IMR-90 (cell line): ENCODE measurements around the gene INPP5A. TPM values are rescaled to one million over a fixed set of nuclear protein-coding genes. Genes with fewer than 3 reads are reported as not detected.

Experiments
- ATAC-seq: fragments of 200-7000 bp; cut with Tn5 transposase; 2 replicates; pipeline ENCODE4 v1.9.1; 2020; ENCODE audit warnings: low read depth, mild to moderate bottlenecking, moderate library complexity
- BruUV-seq: library from RNA; stranded (reverse); fragments of 400-500 nt; replicated peaks from 2 replicates; lab custom pipeline; 2021; lab: Mats Ljungman, UMichigan
- CTCF ChIA-PET: fragments of 300-600 bp; formaldehyde crosslinking; extraction: SDS; loops from one replicate; lab custom pipeline; 2021; ENCODE audit warnings: antibody characterized with exemption; lab: Yijun Ruan, JAX
- POLR2A ChIA-PET: fragments of 300-600 bp; sonication (Branson Sonifier 250); formaldehyde crosslinking; loops from one replicate; lab custom pipeline; 2022; ENCODE audit warnings: antibody characterized with exemption; ENCODE audit not compliant: unreplicated experiment; lab: Charles Lee
- DNase-seq: peaks from one replicate; pipeline ENCODE4 v3.0.0; 2013
- H2AFZ ChIP-seq: replicated peaks from 2 replicates; pipeline ENCODE3; 2013; ENCODE audit warnings: low read length, mild to moderate bottlenecking; ENCODE audit not compliant: poor library complexity
- H2AK5ac ChIP-seq: 2 replicates; pipeline ENCODE4 v1.6.1; 2013; ENCODE audit warnings: low read depth, low read length, inconsistent platforms
- H2AK9ac ChIP-seq: replicated peaks from 2 replicates; pipeline ENCODE3; 2013; ENCODE audit warnings: mild to moderate bottlenecking, low read depth, low read length, moderate library complexity; ENCODE audit not compliant: poor library complexity
- H2BK120ac ChIP-seq: 2 replicates; pipeline ENCODE4 v1.6.1; 2013; ENCODE audit warnings: low read depth, low read length, inconsistent platforms
- H2BK15ac ChIP-seq: 3 replicates; pipeline ENCODE4 v1.6.1; 2013; ENCODE audit warnings: low read depth, low read length, inconsistent platforms
- H2BK20ac ChIP-seq: 2 replicates; pipeline ENCODE4 v1.6.1; 2013; ENCODE audit warnings: low read depth, mild to moderate bottlenecking, inconsistent platforms, low read length, moderate library complexity
- H2BK5ac ChIP-seq: 2 replicates; pipeline ENCODE4 v1.6.1; 2013; ENCODE audit warnings: mild to moderate bottlenecking, low read depth, low read length, inconsistent platforms; ENCODE audit not compliant: poor library complexity, severe bottlenecking
- H3K14ac ChIP-seq: replicated peaks from 2 replicates; pipeline ENCODE4 v1.6.1; 2013; ENCODE audit warnings: low read depth, low read length, inconsistent platforms
- H3K18ac ChIP-seq: 2 replicates; pipeline ENCODE4 v1.6.1; 2013; ENCODE audit warnings: low read depth, low read length, control low read depth
- H3K23ac ChIP-seq: 2 replicates; pipeline ENCODE4 v1.6.1; 2013; ENCODE audit warnings: low read depth, low read length, inconsistent platforms
- H3K27ac ChIP-seq: 2 replicates; pipeline ENCODE4 v1.5.1; 2013; ENCODE audit warnings: mild to moderate bottlenecking, control low read depth, low read length; ENCODE audit not compliant: insufficient read depth
- H3K27me3 ChIP-seq: 2 replicates; pipeline ENCODE4 v1.6.1; 2013; ENCODE audit warnings: low read length; ENCODE audit not compliant: control insufficient read depth, insufficient read depth
- H3K36me3 ChIP-seq: 2 replicates; pipeline ENCODE4 v1.6.1; 2013; ENCODE audit warnings: low read length, mixed read lengths; ENCODE audit not compliant: control insufficient read depth, insufficient read depth
- H3K4ac ChIP-seq: 2 replicates; pipeline ENCODE4 v1.6.1; 2013; ENCODE audit warnings: low read depth, low read length, inconsistent platforms
- H3K4me1 ChIP-seq: 2 replicates; pipeline ENCODE4 v1.6.1; 2013; ENCODE audit warnings: low read length, mixed read lengths; ENCODE audit not compliant: control insufficient read depth, insufficient read depth
- H3K4me2 ChIP-seq: 2 replicates; pipeline ENCODE4 v1.6.1; 2013; ENCODE audit warnings: low read depth, mild to moderate bottlenecking, control low read depth, low read length, moderate library complexity
- H3K4me3 ChIP-seq: 2 replicates; pipeline ENCODE4 v1.5.1; 2013; ENCODE audit warnings: low read depth, mild to moderate bottlenecking, control low read depth, low read length, moderate library complexity; ENCODE audit not compliant: insufficient read depth
- H3K56ac ChIP-seq: 2 replicates; pipeline ENCODE4 v1.6.1; 2013; ENCODE audit warnings: low read length, inconsistent platforms; ENCODE audit not compliant: insufficient read depth; ENCODE audit errors: extremely low read depth
- H3K79me1 ChIP-seq, 2 experiments: 2 replicates each; pipeline ENCODE4 v1.6.1; 2013; ENCODE audit warnings: low read length in 2 of 2, inconsistent platforms in 1 of 2, low read depth in 1 of 2
- H3K9ac ChIP-seq: 2 replicates; pipeline ENCODE4 v1.6.1; 2013; ENCODE audit warnings: low read depth, low read length, control low read depth
- H3K9me1 ChIP-seq: 2 replicates; pipeline ENCODE4 v1.6.1; 2013; ENCODE audit warnings: low read length, inconsistent platforms; ENCODE audit not compliant: insufficient read depth
- H3K9me3 ChIP-seq: 2 replicates; pipeline ENCODE4 v1.6.1; 2013; ENCODE audit warnings: low read length; ENCODE audit not compliant: control insufficient read depth, insufficient read depth
- H4K20me1 ChIP-seq: 2 replicates; pipeline ENCODE4 v1.6.1; 2013; ENCODE audit warnings: low read length, inconsistent platforms; ENCODE audit not compliant: insufficient read depth
- H4K5ac ChIP-seq: 2 replicates; pipeline ENCODE4 v1.6.1; 2013; ENCODE audit warnings: mild to moderate bottlenecking, low read depth, low read length, control low read depth
- H4K8ac ChIP-seq, 2 experiments: 2 replicates each; pipeline ENCODE4 v1.6.1; 2013; ENCODE audit warnings: low read depth in 2 of 2, low read length in 2 of 2, control low read depth in 1 of 2, inconsistent platforms in 1 of 2
- H4K91ac ChIP-seq: 2 replicates; pipeline ENCODE4 v1.6.1; 2013; ENCODE audit warnings: low read depth, low read length, inconsistent platforms; ENCODE audit not compliant: insufficient read depth
- BHLHE40 ChIP-seq: fragments of 150-350 bp; IDR thresholded peaks from 2 replicates; pipeline ENCODE4 v1.6.1; 2016; ENCODE audit warnings: mild to moderate bottlenecking, low read depth, low read length
- CEBPB ChIP-seq: IDR thresholded peaks from 2 replicates; pipeline ENCODE4 v1.6.1; 2012; ENCODE audit warnings: low read depth, low read length, improper control_type of control experiment
- CHD1 ChIP-seq: IDR thresholded peaks from 2 replicates; pipeline ENCODE4 v1.6.1; 2012; ENCODE audit warnings: low read depth, low read length, improper control_type of control experiment
- CTCF ChIP-seq: conservative IDR thresholded peaks from 2 replicates; pipeline ENCODE4 v1.5.1; 2012; ENCODE audit warnings: mild to moderate bottlenecking, low read depth, low read length, improper control_type of control experiment
- ELK1 ChIP-seq: fragments of 150-350 bp; IDR thresholded peaks from 2 replicates; pipeline ENCODE4 v1.6.1; 2016; ENCODE audit warnings: low read depth, mild to moderate bottlenecking, low read length, moderate library complexity, borderline replicate concordance
- MAFK ChIP-seq: IDR thresholded peaks from 2 replicates; pipeline ENCODE4 v1.6.1; 2012; ENCODE audit warnings: low read depth, low read length, improper control_type of control experiment
- MAZ ChIP-seq: IDR thresholded peaks from 2 replicates; pipeline ENCODE4 v1.6.1; 2012; ENCODE audit warnings: low read depth, mild to moderate bottlenecking, low read length, improper control_type of control experiment, moderate library complexity, borderline replicate concordance
- MXI1 ChIP-seq: IDR thresholded peaks from 2 replicates; pipeline ENCODE4 v1.6.1; 2012; ENCODE audit warnings: low read depth, mild to moderate bottlenecking, low read length, moderate library complexity, borderline replicate concordance
- NFE2L2 ChIP-seq: fragments of 150-350 bp; IDR thresholded peaks from 2 replicates; pipeline ENCODE4 v1.6.1; 2016; ENCODE audit warnings: low read depth, mild to moderate bottlenecking, low read length
- POLR2A ChIP-seq: IDR thresholded peaks from 2 replicates; pipeline ENCODE4 v1.6.1; 2012; ENCODE audit warnings: mild to moderate bottlenecking, low read depth, low read length
- RCOR1 ChIP-seq: IDR thresholded peaks from 2 replicates; pipeline ENCODE4 v1.6.1; 2012; ENCODE audit warnings: mild to moderate bottlenecking, low read length, improper control_type of control experiment; ENCODE audit not compliant: insufficient replicate concordance
- RFX5 ChIP-seq: IDR thresholded peaks from 2 replicates; pipeline ENCODE4 v1.8.0; 2012; ENCODE audit warnings: low read depth, mild to moderate bottlenecking, low read length, moderate library complexity
- SMC3 ChIP-seq: fragments of 150-350 bp; IDR thresholded peaks from 2 replicates; pipeline ENCODE4 v1.6.1; 2016; ENCODE audit warnings: low read depth, mild to moderate bottlenecking, antibody characterized with exemption, low read length, moderate library complexity
- USF2 ChIP-seq: fragments of 150-350 bp; IDR thresholded peaks from 2 replicates; pipeline ENCODE4 v1.6.1; 2017; ENCODE audit warnings: mild to moderate bottlenecking, antibody characterized with exemption, low read length, low read depth
- WGBS, 2 experiments: methylation state at CpG; one replicate each; pipeline versions ENCODE4 v1.1.5 to v1.1.7; 2013; ENCODE audit warnings: missing lambda C conversion rate in 2 of 2; ENCODE audit not compliant: insufficient read length in 1 of 2; ENCODE audit errors: extremely low coverage in 2 of 2; 5-methylcytosine and 5-hydroxymethylcytosine counted together
- dilution Hi-C: fragments of 300-500 bp; cut with HindIII; formaldehyde crosslinking; loops from one replicate; pipeline ENCODE4 v1.14.3; 2018; ENCODE audit warnings: low sequenced_read_pairs; ENCODE audit not compliant: unreplicated experiment
- in situ Hi-C: fragments of 300-500 bp; cut with MboI; formaldehyde crosslinking; loops from 3 replicates; pipeline ENCODE4 v1.14.3; 2019; ENCODE audit warnings: low sequenced_read_pairs, inconsistent platforms, mixed read lengths
- intact Hi-C: fragments of 100-400 bp; cut with micrococcal nuclease; formaldehyde crosslinking; loops from 2 replicates; pipeline ENCODE4 v1.10.0; 2022
- polyA plus RNA-seq, 3 experiments: library from polyadenylated mRNA; depleted of rRNA; stranded (reverse); fragments of >200 nt; gene quantifications; 2 replicates each; pipeline ENCODE4 v1.2.3, GENCODE V29; 2012; ENCODE audit warnings: low replicate concordance in 1 of 3
- total RNA-seq: library from RNA; depleted of rRNA; stranded (reverse); fragments of >200 nt; gene quantifications from 2 replicates; pipeline ENCODE4 v1.2.3, GENCODE V29; 2012

INPP5A gene
- total and polyA plus RNA-seq, 2 of the 4 experiments (the other 2 are of a cell fraction): 21.4 to 36.7 TPM

DNA sequence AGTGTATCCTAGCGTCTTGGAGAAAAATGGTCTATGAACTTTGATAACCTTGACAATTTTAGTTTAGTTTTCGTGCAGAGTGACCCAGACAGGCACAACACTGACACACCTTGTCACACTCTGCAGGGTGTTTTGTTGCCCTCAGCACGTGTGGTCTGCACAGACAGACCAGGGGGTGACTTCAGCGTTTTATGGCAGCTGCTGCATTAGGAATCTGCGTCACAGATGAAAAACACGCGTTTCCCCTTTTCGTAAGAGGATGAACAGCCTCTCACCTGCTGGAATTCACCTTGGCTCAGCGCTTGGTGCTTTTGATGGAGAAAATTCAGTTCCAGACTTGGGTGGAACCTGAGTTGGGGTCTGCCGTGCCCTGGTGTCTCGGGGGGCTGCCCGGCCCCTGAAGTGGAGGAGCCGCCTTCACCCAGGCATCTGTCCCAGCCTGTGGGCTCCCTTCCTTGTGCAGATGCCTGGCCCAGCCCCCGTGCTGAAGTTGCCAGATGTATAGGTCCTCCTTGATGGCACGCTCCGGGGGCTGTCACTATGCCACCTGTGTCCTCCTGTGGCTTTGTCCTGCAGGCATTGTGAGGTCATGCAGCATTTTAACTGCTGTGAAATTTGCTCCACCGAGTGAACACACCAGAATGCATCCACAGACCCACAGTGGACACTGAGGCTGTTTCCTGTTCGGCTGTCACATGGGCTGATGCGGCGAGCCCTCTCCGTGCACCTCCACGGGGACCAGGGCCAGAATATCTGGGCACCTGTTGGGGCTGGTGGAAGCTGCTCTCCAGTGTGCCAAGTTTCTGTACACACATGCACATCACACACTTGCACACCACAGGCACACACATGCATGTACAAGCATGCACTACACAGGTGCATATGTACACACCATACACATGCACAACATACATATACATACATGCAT is 18.3 kb downstream of the INPP5A start:
- ChIA-PET POLR2A (no interaction called here), CTCF (no interaction called here)
- no peak for TF ChIP-seq CHD1
- TF ChIP-seq CTCF: no peak
- no peak for TF ChIP-seq MXI1
- no peak for TF ChIP-seq NFE2L2
- no peak for TF ChIP-seq POLR2A
- TF ChIP-seq MAFK: no peak
- TF ChIP-seq CEBPB: no peak
- TF ChIP-seq MAZ: no peak
- no peak for TF ChIP-seq BHLHE40
- no peak for TF ChIP-seq RCOR1
- TF ChIP-seq RFX5: no peak
- TF ChIP-seq USF2: no peak
- no peak for TF ChIP-seq ELK1
- no peak for TF ChIP-seq SMC3

More for the DNA sequence above, 18.3 kb downstream of the INPP5A start:
- Histone ChIP-seq H2AK5ac (no peak overlapping the region), H4K8ac (no peak overlapping the region), H3K9ac (no peak overlapping the region), H3K18ac (no peak overlapping the region), H3K4me3 (no peak overlapping the region), H2BK15ac (no peak overlapping the region), H3K23ac (no peak overlapping the region), H3K79me1 (peaks cover 15 to 68% of the 10 kb centered on the region in 2 experiments), H3K9me1 (peaks cover 11% of the 10 kb centered on the region), H2AK9ac (no peak overlapping the region), H2BK120ac (no peak overlapping the region), H3K27me3 (no peaks in the 10 kb centered on the region), H3K36me3 (peaks cover 2% of the 10 kb centered on the region; the same call in 1 of the 2 replicates), H3K56ac (no peak overlapping the region), H2AFZ (no peak overlapping the region), H4K20me1 (peaks cover 80% of the 10 kb centered on the region), H3K27ac (no peak overlapping the region), H3K4me2 (no peak overlapping the region), H4K5ac (no peak overlapping the region), H4K91ac (no peak overlapping the region), H2BK5ac (no peak overlapping the region), H3K4me1 (no peaks in the 10 kb centered on the region), H3K9me3 (no peaks in the 10 kb centered on the region), H2BK20ac (no peak overlapping the region), H3K4ac (no peak overlapping the region), H3K14ac (no peak overlapping the region)
- intact Hi-C loops (no loop called here), in situ Hi-C loops (no loop called here), dilution Hi-C loops (no loop called here)
- BruUV-seq: no TSS peak
- ATAC-seq (no peak), DNase-seq (no peak)
- 84% methylated on average over 9 of the region's 22 CpGs; no CpG with 5 or more reads in 1 of the 2 experiments for WGBS, 2 experiments
